Spleen (tissue), 11 donors: ENCODE results near the gene NBL1. TPM values are rescaled to one million over a fixed set of nuclear protein-coding genes. Genes with fewer than 3 reads are reported as not detected.

Source experiments
- DNase-seq: peaks from one replicate; pipeline ENCODE4 v3.0.0-alpha.2; 2020
- H3K27ac ChIP-seq, 8 donors: fragments of 200-600 bp; sonication (generic) in 7 of 8; 1 replicate in 4 of 8; 2 replicates in 4 of 8; pipeline versions ENCODE4 v1.5.0 to v1.8.0; 2016 to 2021; ENCODE audit warnings: inconsistent platforms in 4 of 8, mild to moderate bottlenecking in 4 of 8, moderate library complexity in 1 of 8
- H3K27me3 ChIP-seq, 7 donors: fragments of 200-600 bp; sonication (generic) in 6 of 7; replicated peaks in 1 of 7; 1 replicate in 4 of 7; 2 replicates in 3 of 7; pipeline versions ENCODE4 v1.5.0 to v1.8.0; 2016 to 2021; ENCODE audit warnings: inconsistent platforms in 3 of 7, mild to moderate bottlenecking in 1 of 7
- H3K36me3 ChIP-seq, 6 donors: fragments of 200-600 bp; sonication (generic) in 5 of 6; 1 replicate in 4 of 6; 2 replicates in 2 of 6; pipeline versions ENCODE4 v1.5.0 to v1.8.0; 2016 to 2021; ENCODE audit warnings: inconsistent platforms in 2 of 6
- H3K4me1 ChIP-seq, 6 donors: fragments of 200-600 bp; sonication (generic) in 5 of 6; 1 replicate in 3 of 6; 2 replicates in 3 of 6; pipeline versions ENCODE4 v1.5.0 to v1.8.0; 2016 to 2021; ENCODE audit warnings: inconsistent platforms in 3 of 6
- H3K4me3 ChIP-seq, 8 donors: fragments of 200-600 bp; sonication (generic) in 7 of 8; 1 replicate in 4 of 8; 2 replicates in 4 of 8; pipeline versions ENCODE4 v1.5.0 to v1.8.0; 2016 to 2021; ENCODE audit warnings: inconsistent platforms in 4 of 8, mild to moderate bottlenecking in 4 of 8, moderate library complexity in 2 of 8
- H3K9me3 ChIP-seq, 8 donors: fragments of 200-600 bp; sonication (generic) in 7 of 8; 1 replicate in 4 of 8; 2 replicates in 4 of 8; pipeline versions ENCODE4 v1.5.0 to v1.8.0; 2016 to 2021; ENCODE audit warnings: inconsistent platforms in 4 of 8
- CTCF ChIP-seq, 11 experiments: fragments of 200-600 bp in 7 of 11; fragments of 450-650 bp in 4 of 11; sonication (generic) in 4 of 11; IDR thresholded peaks in 8 of 11; conservative IDR thresholded peaks in 3 of 11; 1 replicate in 7 of 11; 2 replicates in 4 of 11; pipeline versions ENCODE4 v1.4.0 to v1.8.0; 2016 to 2021; ENCODE audit warnings: antibody characterized with exemption in 11 of 11, inconsistent platforms in 4 of 11, mild to moderate bottlenecking in 1 of 11
- POLR2A ChIP-seq, 3 donors: fragments of 450-650 bp; IDR thresholded peaks; one replicate each; pipeline ENCODE4 v1.5.1; 2017; ENCODE audit warnings: antibody characterized with exemption in 3 of 3, mild to moderate bottlenecking in 1 of 3
- POLR2AphosphoS5 ChIP-seq, 3 donors: sonication (generic); formaldehyde crosslinking; IDR thresholded peaks; one replicate each; pipeline ENCODE4 v1.5.1; 2017; ENCODE audit warnings: antibody characterized with exemption in 3 of 3
- WGBS, 5 donors: extraction: QIAGEN DNeasy Blood & Tissue Kit in 3 of 5; methylation state at CpG; one replicate each; pipeline versions ENCODE4 v1.1.5 to v1.1.7; 2013 to 2018; 5-methylcytosine and 5-hydroxymethylcytosine counted together
- intact Hi-C: fragments of 100-400 bp; cut with DNase I; formaldehyde crosslinking; loops from one replicate; pipeline ENCODE4 v1.15.0; 2023; ENCODE audit warnings: low total_unique reads
- polyA plus RNA-seq, 3 donors: library from polyadenylated mRNA; stranded (reverse); fragments of 200-250 nt; gene quantifications; one replicate each; pipeline ENCODE4 v1.2.1, GENCODE V29; 2013
- total RNA-seq, 7 donors: library from RNA; depleted of rRNA in 3 of 7; stranded (reverse); fragments of >200 nt in 3 of 7; fragmentation: NEBNext Ultra II Directional in 4 of 7; extraction: Animal tissue kit (Norgen Biotek cat#: 25700) in 4 of 7; gene quantifications; one replicate each; pipeline versions ENCODE4 v1.1.0 to v1.2.1, GENCODE V29; 2016 to 2021
- donor health status: healthy with polysubstance abuse.
- donor health status: DM: no; HTN: no; CAD: no; lungs with moderate emphysema.
- donor health status: DM: no; HTN: no; CAD: no.
- donor health status: Bipolar disorder and iron deficiency.
- donor health status: healthy.
- donor health status: DM: no; HTN: no; CAD: no.
- donor health status: DM: yes; HTN: yes; CAD: no.

Gene NBL1
- total and polyA plus RNA-seq, 10 donors: 9.9 to 50.1 (median 17.6) TPM

DNA sequence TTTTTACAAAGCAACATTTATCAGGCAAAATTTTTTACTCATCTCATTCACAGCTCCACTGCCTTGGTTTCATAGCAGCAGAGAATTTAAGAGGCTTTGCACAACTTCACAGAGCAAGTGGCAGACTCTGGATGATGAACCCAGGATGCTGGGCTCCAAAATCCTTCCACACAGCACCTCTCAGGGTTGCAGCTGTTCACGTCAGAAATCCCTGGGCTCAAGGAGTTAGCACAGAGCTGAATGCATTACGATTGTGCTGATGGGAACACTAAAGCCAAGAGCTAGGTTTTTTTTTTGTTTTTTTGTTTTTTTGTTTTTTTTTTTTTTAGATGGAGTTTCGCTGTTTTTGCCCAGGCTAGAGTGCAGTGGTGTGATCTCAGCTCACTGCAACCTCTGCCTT lies 18.2 kb downstream of the NBL1 start:
- H3K4me1 ChIP-seq: peaks cover 0 to 38% (median 22%) of the 10 kb centered on the region in 6 donors
- H3K27me3 ChIP-seq: peaks cover 5 to 71% (median 30%) of the 10 kb centered on the region in 7 donors
- H3K4me3 ChIP-seq: no peak overlapping the region
- DNase-seq: no peak
- 72 to 90% (median 80%) methylated on average over 3 of the region's 3 CpGs for WGBS, 5 donors
- no peak for TF ChIP-seq POLR2A (IDR thresholded peaks at IDR 0.05)
- no peak for TF ChIP-seq POLR2AphosphoS5 (IDR thresholded peaks at IDR 0.05)
- no peak for TF ChIP-seq CTCF (IDR thresholded peaks at IDR 0.05 in 8 of 11, conservative IDR thresholded peaks at IDR 0.05 in 3 of 11)
- H3K36me3 ChIP-seq: no peaks in the 10 kb centered on the region
- no peaks in the 10 kb centered on the region for H3K9me3 ChIP-seq
- intact Hi-C loops: loop anchor here (5.0 kb wide), 1 partner anchor 40 kb away; no protein-coding TSS in a partner anchor
- H3K27ac ChIP-seq: no peak overlapping the region

GRCh38 chr1:19664453-19665185 lies 20.5 kb downstream of the NBL1 start, which contains the start of gene HTR6:
TSS of gene HTR6 (plus strand) at chr1:19664875. CDS start at chr1:19665754, 879 bp downstream.
- peaks cover 5 to 89% (median 30%) of the 10 kb centered on the region in 7 donors for H3K27me3 ChIP-seq
- no peak for TF ChIP-seq CTCF (IDR thresholded peaks at IDR 0.05 in 8 of 11, conservative IDR thresholded peaks at IDR 0.05 in 3 of 11)
- H3K4me1 ChIP-seq: peaks cover 0 to 36% (median 20%) of the 10 kb centered on the region in 6 donors
- H3K4me3 ChIP-seq: peak within 1 kb of the TSS in 6 of 8 donors; percentile 16 to 65 (median 27)
- intact Hi-C loops: loop anchor here (5.0 kb wide), 1 partner anchor 38 kb away; no protein-coding TSS in a partner anchor
- H3K36me3 ChIP-seq: no peaks in the 10 kb centered on the region
- H3K27ac ChIP-seq: no peak within 1 kb of the TSS
- H3K9me3 ChIP-seq: no peaks in the 10 kb centered on the region
- WGBS, 5 donors: 3 to 8% (median 5%) methylated on average over 6 to 80 of the region's 80 CpGs
- DNase-seq: no peak

GRCh38 chr1:19665186-19665495 lies 21.0 kb downstream of the NBL1 start:
- 0 to 4% (median 2%) methylated on average over 9 to 23 of the region's 23 CpGs for WGBS, 5 donors
- peak overlapping the region in 6 of 8 donors; percentile 16 to 65 (median 27) for H3K4me3 ChIP-seq
- H3K4me1 ChIP-seq: peaks cover 0 to 30% (median 16%) of the 10 kb centered on the region in 6 donors
- DNase-seq: no peak
- no peak for TF ChIP-seq POLR2AphosphoS5 (IDR thresholded peaks at IDR 0.05)
- TF ChIP-seq POLR2A (IDR thresholded peaks at IDR 0.05): no peak
- no peak for TF ChIP-seq CTCF (IDR thresholded peaks at IDR 0.05 in 8 of 11, conservative IDR thresholded peaks at IDR 0.05 in 3 of 11)
- no peaks in the 10 kb centered on the region for H3K9me3 ChIP-seq
- H3K27ac ChIP-seq: no peak overlapping the region
- peaks cover 5 to 83% (median 30%) of the 10 kb centered on the region in 7 donors for H3K27me3 ChIP-seq
- H3K36me3 ChIP-seq: no peaks in the 10 kb centered on the region
- intact Hi-C loops: no loop called here
